GM12864 (cell line): ENCODE results near the gene PDE6B.

Experiments
- DNase-seq: peaks from one replicate; pipeline ENCODE4 v3.0.0-alpha.2; 2011; ENCODE audit warnings: low read depth
- H3K4me3 ChIP-seq: 2 replicates; pipeline ENCODE4 v1.5.1; 2011; ENCODE audit warnings: mild to moderate bottlenecking, low read depth, low read length, control low read depth
- CTCF ChIP-seq: IDR thresholded peaks from 2 replicates; pipeline ENCODE4 v1.5.1; 2011; ENCODE audit warnings: low read depth, mild to moderate bottlenecking, moderate library complexity, low read length, control low read depth, inconsistent platforms; ENCODE audit errors: missing control alignments

PDE6B gene

DNA sequence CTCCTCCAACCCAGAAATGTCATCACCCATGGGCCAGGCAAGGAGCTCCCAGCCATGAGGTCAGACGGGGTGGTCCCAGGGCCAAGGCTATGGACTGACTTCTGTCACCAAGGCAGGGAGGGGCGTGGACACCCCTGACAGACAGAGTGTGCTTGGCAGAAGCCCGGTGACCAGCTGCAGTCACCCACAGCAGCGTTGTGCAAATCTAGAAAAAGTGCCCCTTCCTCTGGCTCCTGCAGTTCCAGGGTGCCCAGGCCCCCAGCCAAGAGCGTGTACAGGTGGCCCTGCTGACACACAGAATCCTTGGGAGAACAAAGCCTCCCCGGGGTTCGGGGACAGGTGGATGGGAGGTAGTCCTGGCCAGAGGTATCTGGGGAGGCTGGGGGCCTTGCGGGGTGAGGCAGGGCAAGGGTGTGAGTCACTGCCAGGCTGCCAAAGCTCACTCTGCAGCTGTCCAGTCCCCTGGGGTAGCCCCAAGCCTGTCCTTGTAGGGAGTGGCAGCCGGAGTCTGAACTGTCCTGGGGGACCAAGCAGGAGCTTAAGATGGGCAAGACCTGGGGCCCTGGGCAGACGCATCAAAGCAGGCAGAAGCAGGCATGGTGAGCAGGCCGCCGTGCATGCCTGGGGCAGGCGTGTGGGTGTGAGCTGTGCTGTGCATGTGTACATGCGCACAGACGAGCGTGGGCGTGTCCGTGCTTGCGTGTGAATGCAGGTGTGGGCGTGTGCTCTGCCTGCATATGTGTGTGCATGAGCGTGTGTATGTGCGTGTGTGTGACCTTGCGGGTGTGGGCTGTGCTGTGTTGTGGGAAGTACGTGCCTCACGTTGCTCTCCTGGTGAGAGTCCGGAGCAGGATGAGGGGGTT is 52.3 kb downstream of the PDE6B start:
- TF ChIP-seq CTCF, result no peak
- no peak for DNase-seq
- H3K4me3 ChIP-seq, result no peak overlapping the region

DNA sequence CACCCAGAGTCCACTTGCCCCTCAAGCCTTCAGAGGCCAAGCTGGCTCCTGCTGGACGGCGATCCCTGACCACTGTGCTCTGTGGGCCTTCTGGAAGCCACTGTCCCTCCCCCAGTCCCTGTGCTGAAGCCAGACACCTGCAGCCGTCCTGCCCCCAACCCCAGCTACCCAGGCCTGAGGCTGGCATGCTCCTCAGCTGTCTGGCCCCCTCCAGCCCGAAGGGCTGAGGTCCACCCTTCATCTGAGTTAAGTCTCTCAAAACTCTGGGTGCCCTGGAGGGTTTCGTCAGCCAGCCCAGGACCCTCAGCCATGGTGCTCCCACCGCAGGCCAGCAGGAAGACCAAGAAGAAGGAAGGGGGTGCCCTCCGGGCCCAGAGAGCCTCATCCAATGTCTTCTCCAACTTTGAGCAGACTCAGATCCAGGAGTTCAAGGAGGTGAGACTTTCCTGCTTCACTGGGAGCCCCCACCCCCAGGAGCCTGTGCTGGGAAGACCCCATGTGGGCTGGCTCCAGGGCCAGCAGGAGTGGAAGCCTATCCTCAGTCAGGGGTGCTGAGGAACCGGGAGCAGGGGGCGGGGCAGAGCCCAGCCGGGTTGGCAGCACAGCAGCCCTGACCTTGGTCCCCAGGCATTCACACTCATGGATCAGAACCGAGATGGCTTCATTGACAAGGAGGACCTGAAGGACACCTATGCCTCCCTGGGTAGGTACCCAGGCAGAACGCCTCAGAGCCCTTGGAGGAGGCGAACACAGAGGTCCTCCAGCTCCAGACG is 53.1 kb downstream of the PDE6B start:
- DNase-seq, result no peak
- no peak for TF ChIP-seq CTCF
- no peak overlapping the region for H3K4me3 ChIP-seq

DNA sequence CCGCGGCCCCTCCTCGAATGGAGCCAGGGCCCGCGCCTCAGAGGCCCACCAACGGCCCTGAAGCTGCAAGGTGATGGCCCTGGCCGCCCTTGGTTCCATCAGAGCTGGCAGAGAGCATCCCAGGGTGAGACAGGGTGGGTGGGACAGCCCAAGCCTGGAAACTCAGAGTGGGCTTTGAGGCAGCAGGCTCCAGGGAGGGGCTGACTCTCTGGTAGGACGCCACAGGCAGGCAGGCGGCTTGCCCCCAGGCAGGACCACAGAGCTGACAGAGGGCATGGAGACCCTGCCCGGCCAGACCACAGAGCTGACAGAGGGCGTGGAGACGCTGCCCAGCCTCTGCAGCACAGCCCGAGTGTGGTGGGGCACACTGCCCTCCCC is 53.7 kb downstream of the PDE6B start:
- no peak for TF ChIP-seq CTCF
- no peak for DNase-seq
- H3K4me3 ChIP-seq, result no peak overlapping the region

DNA sequence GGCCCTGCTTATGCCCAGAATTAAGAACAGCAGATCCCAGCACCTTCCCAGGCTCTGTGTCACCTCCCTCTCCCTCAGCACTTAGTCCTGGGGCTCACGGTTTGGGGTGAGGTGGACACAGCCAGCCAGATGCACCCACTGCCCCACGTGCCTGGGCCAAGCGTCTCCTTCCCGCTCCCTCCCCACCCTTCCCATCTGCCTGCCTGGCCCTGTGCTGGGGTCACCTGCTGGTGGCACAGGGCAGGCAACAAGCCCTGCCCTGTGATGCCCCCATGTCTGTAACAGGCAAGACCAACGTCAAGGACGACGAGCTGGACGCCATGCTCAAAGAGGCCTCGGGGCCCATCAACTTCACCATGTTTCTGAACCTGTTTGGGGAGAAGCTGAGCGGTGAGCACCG is 54.3 kb downstream of the PDE6B start:
- TF ChIP-seq CTCF, result no peak
- no peak for DNase-seq
- no peak overlapping the region for H3K4me3 ChIP-seq

GRCh38 chr4:680091-680490 is 54.7 kb downstream of the PDE6B start:
- peak overlapping the region; percentile 56; the same call in 1 of the 2 replicates for H3K4me3 ChIP-seq
- TF ChIP-seq CTCF, result no peak
- DNase-seq, result no peak

- no peak for DNase-seq
- TF ChIP-seq CTCF, result no peak
- peak overlapping the region; percentile 56 for H3K4me3 ChIP-seq
These were observed 55.2 kb downstream of the PDE6B start for GRCh38 chr4:680551-680927.
